HCT116 (cell line): ENCODE data around the gene ADAM17.

Experiments
- EZH2 ChIP-seq: fragments of 200-600 bp; sonication (generic); IDR thresholded peaks from 2 replicates; pipeline ENCODE4 v1.6.1; 2017; ENCODE audit warnings: antibody characterized with exemption, mixed run types
- POLR2AphosphoS5 ChIP-seq: IDR thresholded peaks from 2 replicates; pipeline ENCODE4 v1.6.1; 2011; ENCODE audit warnings: mild to moderate bottlenecking, low read depth, low read length, moderate library complexity
- TF ChIP-seq, protein P1 (sequence below), 3 experiments: fragments of 200-600 bp in 1 of 3; sonication (generic) in 1 of 3; IDR thresholded peaks in 2 of 3; conservative IDR thresholded peaks in 1 of 3; 2 replicates each; pipeline ENCODE4 v1.5.1; 2012 to 2017; ENCODE audit warnings: low read depth in 2 of 3, low read length in 2 of 3, antibody characterized with exemption in 1 of 3, borderline replicate concordance in 1 of 3, control low read depth in 1 of 3, mild to moderate bottlenecking in 1 of 3, mixed read lengths in 1 of 3, mixed run types in 1 of 3, moderate library complexity in 1 of 3; ENCODE audit not compliant: insufficient read depth in 1 of 3

GRCh38 chr2:9518163-9518562, 37.5 kb downstream of the ADAM17 start:
- no peak for TF ChIP-seq EZH2
- TF ChIP-seq, protein P1, sequence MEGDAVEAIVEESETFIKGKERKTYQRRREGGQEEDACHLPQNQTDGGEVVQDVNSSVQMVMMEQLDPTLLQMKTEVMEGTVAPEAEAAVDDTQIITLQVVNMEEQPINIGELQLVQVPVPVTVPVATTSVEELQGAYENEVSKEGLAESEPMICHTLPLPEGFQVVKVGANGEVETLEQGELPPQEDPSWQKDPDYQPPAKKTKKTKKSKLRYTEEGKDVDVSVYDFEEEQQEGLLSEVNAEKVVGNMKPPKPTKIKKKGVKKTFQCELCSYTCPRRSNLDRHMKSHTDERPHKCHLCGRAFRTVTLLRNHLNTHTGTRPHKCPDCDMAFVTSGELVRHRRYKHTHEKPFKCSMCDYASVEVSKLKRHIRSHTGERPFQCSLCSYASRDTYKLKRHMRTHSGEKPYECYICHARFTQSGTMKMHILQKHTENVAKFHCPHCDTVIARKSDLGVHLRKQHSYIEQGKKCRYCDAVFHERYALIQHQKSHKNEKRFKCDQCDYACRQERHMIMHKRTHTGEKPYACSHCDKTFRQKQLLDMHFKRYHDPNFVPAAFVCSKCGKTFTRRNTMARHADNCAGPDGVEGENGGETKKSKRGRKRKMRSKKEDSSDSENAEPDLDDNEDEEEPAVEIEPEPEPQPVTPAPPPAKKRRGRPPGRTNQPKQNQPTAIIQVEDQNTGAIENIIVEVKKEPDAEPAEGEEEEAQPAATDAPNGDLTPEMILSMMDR (IDR thresholded peaks at IDR 0.05 in 2 of 3, conservative IDR thresholded peaks at IDR 0.05 in 1 of 3; ENCODE audit: borderline replicate concordance in 1 of 3, insufficient read depth in 1 of 3, low read depth in 2 of 3, low read length in 2 of 3): no peak
- TF ChIP-seq POLR2AphosphoS5: no peak
